ENCODE results near the gene CTRL.
A peak's percentile ranks its signal among the peaks of the same experiment; 100 is the strongest.

- TF ChIP-seq CTCF (IDR thresholded peaks at IDR 0.05; ENCODE audit: low read depth, low read length) (no peak), POLR2A (IDR thresholded peaks at IDR 0.05; ENCODE audit: extremely low read depth, insufficient read length) (peak; percentile 21), MYC (IDR thresholded peaks at IDR 0.05; ENCODE audit: low read depth, low read length) (no peak), MAX (IDR thresholded peaks at IDR 0.05; ENCODE audit: low read depth, low read length) (no peak)
Measured at GRCh38 chr16:67968400-67969253, 37.0 kb upstream of the CTRL start, which contains the start of gene SLC12A4.

Measured in NB4 (cell line).